Measurements from ENCODE around the gene GRIN3A.

Gene GRIN3A

GRCh38 chr9:101604296-101604695, 134.2 kb downstream of the GRIN3A start:
- WGBS, 2 donors (ENCODE audit: extremely low coverage in 2 of 2, insufficient read length in 2 of 2, insufficient replicate concordance in 1 of 2): no CpG with 5 or more reads among the region's 2 CpGs
- H2BK15ac ChIP-seq (ENCODE audit: low read length): no peak overlapping the region
- no peak overlapping the region for H2AFZ ChIP-seq (ENCODE audit: low read length)
- H4K91ac ChIP-seq (ENCODE audit: low read depth, low read length, poor library complexity): no peak overlapping the region
- no peak overlapping the region for H3K4ac ChIP-seq (ENCODE audit: low read length)
- H3K27ac ChIP-seq (replicated peaks; ENCODE audit: low read length): no peak overlapping the region
- DNase-seq (ENCODE audit: low spot score): no peak
- H3K79me1 ChIP-seq (ENCODE audit: low read depth, low read length): no peaks in the 10 kb centered on the region
- H3K23ac ChIP-seq (ENCODE audit: low read depth, low read length, poor library complexity): no peak overlapping the region
- H2BK120ac ChIP-seq (ENCODE audit: low read depth, low read length): no peak overlapping the region
- peaks cover 0 to 1% of the 10 kb centered on the region in 2 donors for H3K4me1 ChIP-seq (ENCODE audit: control insufficient read depth in 2 of 2, insufficient read depth in 1 of 2, low read depth in 1 of 2, low read length in 2 of 2)
- H4K8ac ChIP-seq (ENCODE audit: low read depth, low read length): no peak overlapping the region
- H2BK12ac ChIP-seq (ENCODE audit: low read length): no peak overlapping the region
- no peaks in the 10 kb centered on the region for H3K9me3 ChIP-seq (replicated peaks in 1 of 2; ENCODE audit: control insufficient read depth in 2 of 2, insufficient read depth in 1 of 2, low read depth in 1 of 2, low read length in 2 of 2)
- no peak overlapping the region for H3K9ac ChIP-seq (ENCODE audit: low read depth, low read length, poor library complexity)
- no peak overlapping the region for H3K4me3 ChIP-seq (ENCODE audit: low read length in 2 of 2)
- no peak overlapping the region for H3K18ac ChIP-seq (ENCODE audit: low read length)
- H3K27me3 ChIP-seq (ENCODE audit: control insufficient read depth in 3 of 3, insufficient read depth in 3 of 3, low read depth in 1 of 3, low read length in 3 of 3): peaks cover 0 to 16% (median 0%) of the 10 kb centered on the region in 3 experiments
- no peak overlapping the region for H2AK5ac ChIP-seq (ENCODE audit: low read depth, low read length)
- no peak overlapping the region for H3K14ac ChIP-seq (ENCODE audit: low read length)
- H3K4me2 ChIP-seq (ENCODE audit: insufficient read depth, low read length, poor library complexity, severe bottlenecking): no peak overlapping the region
- no peaks in the 10 kb centered on the region for H3K36me3 ChIP-seq (replicated peaks in 1 of 2; ENCODE audit: control insufficient read depth in 2 of 2, insufficient read depth in 2 of 2, low read length in 2 of 2)
- no peak overlapping the region for H2BK5ac ChIP-seq (ENCODE audit: low read length)

GRCh38 chr9:101601904-101602765, 136.3 kb downstream of the GRIN3A start:
- WGBS, 2 donors (ENCODE audit: extremely low coverage in 2 of 2, insufficient read length in 2 of 2, insufficient replicate concordance in 1 of 2): no CpG with 5 or more reads among the region's 11 CpGs
- peak; percentile 53 for DNase-seq (ENCODE audit: low spot score)
- H3K36me3 ChIP-seq (replicated peaks in 1 of 2; ENCODE audit: control insufficient read depth in 2 of 2, insufficient read depth in 2 of 2, low read length in 2 of 2): no peaks in the 10 kb centered on the region

GRCh38 chr9:101594796-101595195, 143.7 kb downstream of the GRIN3A start, which contains the start of gene PPP3R2:
PPP3R2 (minus strand) TSS chr9:101594969; CDS start chr9:101594921, 48 bp downstream.
- DNase-seq (ENCODE audit: low spot score): no peak
- H3K23ac ChIP-seq (ENCODE audit: low read depth, low read length, poor library complexity): no peak within 1 kb of the TSS
- H2BK120ac ChIP-seq (ENCODE audit: low read depth, low read length): no peak within 1 kb of the TSS
- H3K4me1 ChIP-seq (ENCODE audit: control insufficient read depth in 2 of 2, insufficient read depth in 1 of 2, low read depth in 1 of 2, low read length in 2 of 2): no peaks in the 10 kb centered on the region
- no peak within 1 kb of the TSS for H3K4ac ChIP-seq (ENCODE audit: low read length)
- no peak within 1 kb of the TSS for H3K4me2 ChIP-seq (ENCODE audit: insufficient read depth, low read length, poor library complexity, severe bottlenecking)
- H3K27me3 ChIP-seq (ENCODE audit: control insufficient read depth in 3 of 3, insufficient read depth in 3 of 3, low read depth in 1 of 3, low read length in 3 of 3): no peaks in the 10 kb centered on the region
- H2BK12ac ChIP-seq (ENCODE audit: low read length): no peak within 1 kb of the TSS
- no peak within 1 kb of the TSS for H3K9ac ChIP-seq (ENCODE audit: low read depth, low read length, poor library complexity)
- H2AK5ac ChIP-seq (ENCODE audit: low read depth, low read length): no peak within 1 kb of the TSS
- peaks cover 0 to 1% of the 10 kb centered on the region in 2 donors for H3K36me3 ChIP-seq (replicated peaks in 1 of 2; ENCODE audit: control insufficient read depth in 2 of 2, insufficient read depth in 2 of 2, low read length in 2 of 2)
- no peak within 1 kb of the TSS for H3K14ac ChIP-seq (ENCODE audit: low read length)
- H2AFZ ChIP-seq (ENCODE audit: low read length): no peak within 1 kb of the TSS
- no peak within 1 kb of the TSS for H2BK5ac ChIP-seq (ENCODE audit: low read length)
- H2BK15ac ChIP-seq (ENCODE audit: low read length): no peak within 1 kb of the TSS
- no peaks in the 10 kb centered on the region for H3K9me3 ChIP-seq (replicated peaks in 1 of 2; ENCODE audit: control insufficient read depth in 2 of 2, insufficient read depth in 1 of 2, low read depth in 1 of 2, low read length in 2 of 2)
- H4K8ac ChIP-seq (ENCODE audit: low read depth, low read length): no peak within 1 kb of the TSS
- H3K79me1 ChIP-seq (ENCODE audit: low read depth, low read length): no peaks in the 10 kb centered on the region
- H3K4me3 ChIP-seq (ENCODE audit: low read length in 2 of 2): no peak within 1 kb of the TSS
- WGBS, 2 donors (ENCODE audit: extremely low coverage in 2 of 2, insufficient read length in 2 of 2, insufficient replicate concordance in 1 of 2): no CpG with 5 or more reads among the region's 19 CpGs
- no peak within 1 kb of the TSS for H4K91ac ChIP-seq (ENCODE audit: low read depth, low read length, poor library complexity)
- no peak within 1 kb of the TSS for H3K27ac ChIP-seq (replicated peaks; ENCODE audit: low read length)
- no peak within 1 kb of the TSS for H3K18ac ChIP-seq (ENCODE audit: low read length)

More at GRCh38 chr9:101601904-101602765, 136.3 kb downstream of the GRIN3A start:
- no peak overlapping the region for H3K9ac ChIP-seq (ENCODE audit: low read depth, low read length, poor library complexity)
- no peak overlapping the region for H3K23ac ChIP-seq (ENCODE audit: low read depth, low read length, poor library complexity)
- no peak overlapping the region for H2AK5ac ChIP-seq (ENCODE audit: low read depth, low read length)
- no peak overlapping the region for H3K4ac ChIP-seq (ENCODE audit: low read length)
- no peak overlapping the region for H4K91ac ChIP-seq (ENCODE audit: low read depth, low read length, poor library complexity)
- no peak overlapping the region for H3K14ac ChIP-seq (ENCODE audit: low read length)
- H3K27ac ChIP-seq (replicated peaks; ENCODE audit: low read length): no peak overlapping the region
- H3K4me1 ChIP-seq (ENCODE audit: control insufficient read depth in 2 of 2, insufficient read depth in 1 of 2, low read depth in 1 of 2, low read length in 2 of 2): no peaks in the 10 kb centered on the region
- H2AFZ ChIP-seq (ENCODE audit: low read length): no peak overlapping the region
- H3K9me3 ChIP-seq (replicated peaks in 1 of 2; ENCODE audit: control insufficient read depth in 2 of 2, insufficient read depth in 1 of 2, low read depth in 1 of 2, low read length in 2 of 2): no peaks in the 10 kb centered on the region
- no peak overlapping the region for H2BK12ac ChIP-seq (ENCODE audit: low read length)
- H3K4me3 ChIP-seq (ENCODE audit: low read length in 2 of 2): no peak overlapping the region
- H3K4me2 ChIP-seq (ENCODE audit: insufficient read depth, low read length, poor library complexity, severe bottlenecking): no peak overlapping the region
- no peak overlapping the region for H4K8ac ChIP-seq (ENCODE audit: low read depth, low read length)
- no peak overlapping the region for H3K18ac ChIP-seq (ENCODE audit: low read length)
- no peak overlapping the region for H2BK5ac ChIP-seq (ENCODE audit: low read length)
- H2BK15ac ChIP-seq (ENCODE audit: low read length): no peak overlapping the region
- H2BK120ac ChIP-seq (ENCODE audit: low read depth, low read length): no peak overlapping the region
- H3K79me1 ChIP-seq (ENCODE audit: low read depth, low read length): no peaks in the 10 kb centered on the region
- peaks cover 0 to 9% (median 0%) of the 10 kb centered on the region in 3 experiments for H3K27me3 ChIP-seq (ENCODE audit: control insufficient read depth in 3 of 3, insufficient read depth in 3 of 3, low read depth in 1 of 3, low read length in 3 of 3)

- Histone ChIP-seq H3K23ac (ENCODE audit: low read depth, low read length, poor library complexity) (no peak overlapping the region), H3K18ac (ENCODE audit: low read length) (no peak overlapping the region), H4K91ac (ENCODE audit: low read depth, low read length, poor library complexity) (no peak overlapping the region), H2BK12ac (ENCODE audit: low read length) (no peak overlapping the region), H3K9me3 (replicated peaks in 1 of 2; ENCODE audit: control insufficient read depth in 2 of 2, insufficient read depth in 1 of 2, low read depth in 1 of 2, low read length in 2 of 2) (no peaks in the 10 kb centered on the region), H3K4me3 (ENCODE audit: low read length in 2 of 2) (no peak overlapping the region), H3K36me3 (replicated peaks in 1 of 2; ENCODE audit: control insufficient read depth in 2 of 2, insufficient read depth in 2 of 2, low read length in 2 of 2) (peaks cover 0 to 1% of the 10 kb centered on the region in 2 donors), H3K9ac (ENCODE audit: low read depth, low read length, poor library complexity) (no peak overlapping the region), H3K4me2 (ENCODE audit: insufficient read depth, low read length, poor library complexity, severe bottlenecking) (no peak overlapping the region), H2BK15ac (ENCODE audit: low read length) (no peak overlapping the region), H3K14ac (ENCODE audit: low read length) (no peak overlapping the region), H2AFZ (ENCODE audit: low read length) (no peak overlapping the region), H3K4me1 (ENCODE audit: control insufficient read depth in 2 of 2, insufficient read depth in 1 of 2, low read depth in 1 of 2, low read length in 2 of 2) (no peaks in the 10 kb centered on the region), H3K27me3 (ENCODE audit: control insufficient read depth in 3 of 3, insufficient read depth in 3 of 3, low read depth in 1 of 3, low read length in 3 of 3) (no peaks in the 10 kb centered on the region), H2BK5ac (ENCODE audit: low read length) (no peak overlapping the region), H3K27ac (replicated peaks; ENCODE audit: low read length) (no peak overlapping the region), H2BK120ac (ENCODE audit: low read depth, low read length) (no peak overlapping the region), H4K8ac (ENCODE audit: low read depth, low read length) (no peak overlapping the region), H2AK5ac (ENCODE audit: low read depth, low read length) (no peak overlapping the region), H3K4ac (ENCODE audit: low read length) (no peak overlapping the region), H3K79me1 (ENCODE audit: low read depth, low read length) (no peaks in the 10 kb centered on the region)
- WGBS, 2 donors (ENCODE audit: extremely low coverage in 2 of 2, insufficient read length in 2 of 2, insufficient replicate concordance in 1 of 2): no CpG with 5 or more reads among the region's 2 CpGs
- DNase-seq (ENCODE audit: low spot score): no peak
These were observed 145.1 kb downstream of the GRIN3A start for GRCh38 chr9:101593345-101593744.

Measured in neuronal stem cell (in vitro differentiated cells).